ENCODE results near the gene B3GLCT. TPM values are rescaled to one million over a fixed set of nuclear protein-coding genes. Genes with fewer than 3 reads are reported as not detected.

The B3GLCT gene
- polyA plus RNA-seq, 1 of the 3 experiments (the other 2 are of a cell fraction), result 2.4 TPM

DNA sequence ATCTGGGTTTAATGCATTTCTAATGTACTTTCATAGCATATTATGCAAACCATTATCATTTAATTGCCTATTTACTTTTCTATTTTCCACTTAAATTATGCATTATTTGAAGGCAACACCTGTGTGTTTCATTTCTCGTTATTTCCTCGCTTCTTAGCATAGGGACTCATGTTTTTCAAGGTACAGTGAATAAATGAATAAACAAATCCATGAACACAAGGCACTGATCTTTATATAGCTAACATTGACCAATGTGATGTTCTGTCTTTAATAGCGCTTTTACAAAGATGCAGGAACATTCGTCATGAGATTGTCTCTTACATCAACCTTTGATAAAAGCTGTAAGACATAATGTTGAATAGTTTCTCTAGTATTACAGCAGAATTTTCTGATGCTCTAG lies 121.2 kb downstream of the B3GLCT start (continued):
- TF ChIP-seq IRF3 (IDR thresholded peaks at IDR 0.05; ENCODE audit: low read depth, low read length), result no peak
- no peak for TF ChIP-seq RXRA (IDR thresholded peaks at IDR 0.05; ENCODE audit: borderline replicate concordance, low read depth)
- no peak for TF ChIP-seq TCF12 (IDR thresholded peaks at IDR 0.05)

- Histone ChIP-seq H3F3A (replicated peaks; ENCODE audit: insufficient read depth) (no peaks in the 10 kb centered on the region), H3K27me3 (ENCODE audit: insufficient read depth) (no peaks in the 10 kb centered on the region), H3K36me3 (replicated peaks in 1 of 2; ENCODE audit: control insufficient read depth in 1 of 2, insufficient read depth in 2 of 2, low read length in 1 of 2) (peaks cover 0 to 3% of the 10 kb centered on the region in 2 experiments), H3K9me2 (no peaks in the 10 kb centered on the region), H3K4me1 (ENCODE audit: control insufficient read depth in 1 of 2, insufficient read depth in 2 of 2, low read depth in 1 of 2, low read length in 1 of 2) (no peaks in the 10 kb centered on the region), H3K79me2 (ENCODE audit: insufficient read depth) (no peaks in the 10 kb centered on the region), H3K4me2 (no peak overlapping the region), H2AFZ (ENCODE audit: low read depth) (no peak overlapping the region), H4K20me1 (ENCODE audit: insufficient read depth) (no peaks in the 10 kb centered on the region), H3K4me3 (ENCODE audit: low read depth in 2 of 2, low read length in 1 of 2) (no peak overlapping the region), H3K9me3 (no peaks in the 10 kb centered on the region), H3K27ac (ENCODE audit: low read depth in 2 of 2, low read length in 1 of 2) (no peak overlapping the region), H3K9ac (no peak overlapping the region)
- WGBS (ENCODE audit: low lambda C conversion rate), result 83% methylated on average over 3 of the region's 3 CpGs
- ChIA-PET CTCF (no interaction called here), POLR2A (no interaction called here)
- TF ChIP-seq TCF12 (IDR thresholded peaks at IDR 0.05), result no peak
- no peak for TF ChIP-seq REST (IDR thresholded peaks at IDR 0.05; ENCODE audit: low read depth, low read length)
- no peak for TF ChIP-seq RXRA (IDR thresholded peaks at IDR 0.05; ENCODE audit: borderline replicate concordance, low read depth)
- TF ChIP-seq, protein P1, sequence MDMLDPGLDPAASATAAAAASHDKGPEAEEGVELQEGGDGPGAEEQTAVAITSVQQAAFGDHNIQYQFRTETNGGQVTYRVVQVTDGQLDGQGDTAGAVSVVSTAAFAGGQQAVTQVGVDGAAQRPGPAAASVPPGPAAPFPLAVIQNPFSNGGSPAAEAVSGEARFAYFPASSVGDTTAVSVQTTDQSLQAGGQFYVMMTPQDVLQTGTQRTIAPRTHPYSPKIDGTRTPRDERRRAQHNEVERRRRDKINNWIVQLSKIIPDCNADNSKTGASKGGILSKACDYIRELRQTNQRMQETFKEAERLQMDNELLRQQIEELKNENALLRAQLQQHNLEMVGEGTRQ (IDR thresholded peaks at IDR 0.05; ENCODE audit: borderline replicate concordance, low read depth, low read length), result no peak
- no peak for TF ChIP-seq FOXJ3 (CRISPR knock-in tag; IDR thresholded peaks at IDR 0.05)
- DNase-seq, result no peak
Measured at GRCh38 chr13:31321457-31321856, 121.7 kb downstream of the B3GLCT start.

DNA sequence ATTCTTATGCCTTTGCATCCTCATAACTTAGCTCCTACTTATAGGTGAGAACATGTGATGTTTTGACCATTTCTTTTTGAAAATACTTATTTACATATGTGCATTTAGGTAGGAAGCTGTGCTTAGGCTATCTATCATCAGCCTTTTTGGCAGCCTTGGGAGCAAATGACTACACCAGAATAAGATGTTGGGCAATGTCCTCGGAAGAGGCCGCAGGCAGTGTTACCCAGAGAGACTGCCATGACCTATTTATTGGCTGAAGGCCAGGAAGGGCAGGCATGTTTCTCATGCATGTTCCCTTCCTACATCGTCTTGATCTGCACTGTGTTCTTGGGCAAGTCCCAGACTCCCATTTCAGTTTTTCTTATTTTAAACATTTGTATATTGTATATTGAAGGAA lies 122.3 kb downstream of the B3GLCT start:
- no peak overlapping the region for H3K27ac ChIP-seq (ENCODE audit: low read depth in 2 of 2, low read length in 1 of 2)
- peaks cover 0 to 3% of the 10 kb centered on the region in 2 experiments for H3K36me3 ChIP-seq (replicated peaks in 1 of 2; ENCODE audit: control insufficient read depth in 1 of 2, insufficient read depth in 2 of 2, low read length in 1 of 2)
- no peak overlapping the region for H3K4me3 ChIP-seq (ENCODE audit: low read depth in 2 of 2, low read length in 1 of 2)
- H3F3A ChIP-seq (replicated peaks; ENCODE audit: insufficient read depth), result no peaks in the 10 kb centered on the region
- H2AFZ ChIP-seq (ENCODE audit: low read depth), result no peak overlapping the region
- TF ChIP-seq NFIC (IDR thresholded peaks at IDR 0.05; ENCODE audit: borderline replicate concordance) (no peak), RFX5 (IDR thresholded peaks at IDR 0.05; ENCODE audit: low read length) (no peak), ZBTB33 (IDR thresholded peaks at IDR 0.05; ENCODE audit: borderline replicate concordance, low read depth) (no peak)
- TF ChIP-seq, protein P2, sequence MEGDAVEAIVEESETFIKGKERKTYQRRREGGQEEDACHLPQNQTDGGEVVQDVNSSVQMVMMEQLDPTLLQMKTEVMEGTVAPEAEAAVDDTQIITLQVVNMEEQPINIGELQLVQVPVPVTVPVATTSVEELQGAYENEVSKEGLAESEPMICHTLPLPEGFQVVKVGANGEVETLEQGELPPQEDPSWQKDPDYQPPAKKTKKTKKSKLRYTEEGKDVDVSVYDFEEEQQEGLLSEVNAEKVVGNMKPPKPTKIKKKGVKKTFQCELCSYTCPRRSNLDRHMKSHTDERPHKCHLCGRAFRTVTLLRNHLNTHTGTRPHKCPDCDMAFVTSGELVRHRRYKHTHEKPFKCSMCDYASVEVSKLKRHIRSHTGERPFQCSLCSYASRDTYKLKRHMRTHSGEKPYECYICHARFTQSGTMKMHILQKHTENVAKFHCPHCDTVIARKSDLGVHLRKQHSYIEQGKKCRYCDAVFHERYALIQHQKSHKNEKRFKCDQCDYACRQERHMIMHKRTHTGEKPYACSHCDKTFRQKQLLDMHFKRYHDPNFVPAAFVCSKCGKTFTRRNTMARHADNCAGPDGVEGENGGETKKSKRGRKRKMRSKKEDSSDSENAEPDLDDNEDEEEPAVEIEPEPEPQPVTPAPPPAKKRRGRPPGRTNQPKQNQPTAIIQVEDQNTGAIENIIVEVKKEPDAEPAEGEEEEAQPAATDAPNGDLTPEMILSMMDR (IDR thresholded peaks at IDR 0.05), result no peak
- no peaks in the 10 kb centered on the region for H3K79me2 ChIP-seq (ENCODE audit: insufficient read depth)
- H3K9me2 ChIP-seq, result no peaks in the 10 kb centered on the region
- no peak overlapping the region for H3K4me2 ChIP-seq
- 86% methylated on average over 3 of the region's 3 CpGs for WGBS (ENCODE audit: low lambda C conversion rate)
- H3K9ac ChIP-seq, result no peak overlapping the region
- H4K20me1 ChIP-seq (ENCODE audit: insufficient read depth), result no peaks in the 10 kb centered on the region
- no peak for DNase-seq
- no peaks in the 10 kb centered on the region for H3K4me1 ChIP-seq (ENCODE audit: control insufficient read depth in 1 of 2, insufficient read depth in 2 of 2, low read depth in 1 of 2, low read length in 1 of 2)
- no peaks in the 10 kb centered on the region for H3K27me3 ChIP-seq (ENCODE audit: insufficient read depth)
- CTCF ChIA-PET, result no interaction called here
- POLR2A ChIA-PET, result no interaction called here
- H3K9me3 ChIP-seq, result no peaks in the 10 kb centered on the region
